Kidney epithelial cell (primary cell): ENCODE measurements around the gene ADD3. TPM values are rescaled to one million over a fixed set of nuclear protein-coding genes. Genes with fewer than 3 reads are reported as not detected.
A peak's percentile ranks its signal among the peaks of the same experiment; 100 is the strongest.

Experiments
- DNase-seq: peaks from one replicate; pipeline ENCODE4 v3.0.0-alpha.2; 2010; ENCODE audit warnings: low read depth
- H3K27me3 ChIP-seq: 2 replicates; pipeline ENCODE4 v1.6.0; 2011; ENCODE audit warnings: low read length; ENCODE audit not compliant: control insufficient read depth, insufficient read depth
- H3K36me3 ChIP-seq: 2 replicates; pipeline ENCODE4 v1.5.1; 2011; ENCODE audit warnings: low read length; ENCODE audit not compliant: control insufficient read depth, insufficient read depth
- H3K4me3 ChIP-seq: 2 replicates; pipeline ENCODE4 v1.5.1; 2011; ENCODE audit warnings: low read depth, mild to moderate bottlenecking, control low read depth, low read length
- total RNA-seq: library from RNA; depleted of rRNA; stranded (reverse); fragments of >200 nt; gene quantifications from 2 replicates; pipeline ENCODE4 v1.2.3, GENCODE V29; 2015
- TF ChIP-seq, protein P1 (sequence below): IDR thresholded peaks from 2 replicates; pipeline ENCODE4 v1.5.1; 2011; ENCODE audit warnings: mild to moderate bottlenecking, moderate library complexity, low read length, control low read depth, inconsistent platforms; ENCODE audit not compliant: insufficient read depth, poor library complexity, severe bottlenecking

Gene ADD3
- total RNA-seq, 1 donor from 2014 or later: 25.6 TPM

DNA sequence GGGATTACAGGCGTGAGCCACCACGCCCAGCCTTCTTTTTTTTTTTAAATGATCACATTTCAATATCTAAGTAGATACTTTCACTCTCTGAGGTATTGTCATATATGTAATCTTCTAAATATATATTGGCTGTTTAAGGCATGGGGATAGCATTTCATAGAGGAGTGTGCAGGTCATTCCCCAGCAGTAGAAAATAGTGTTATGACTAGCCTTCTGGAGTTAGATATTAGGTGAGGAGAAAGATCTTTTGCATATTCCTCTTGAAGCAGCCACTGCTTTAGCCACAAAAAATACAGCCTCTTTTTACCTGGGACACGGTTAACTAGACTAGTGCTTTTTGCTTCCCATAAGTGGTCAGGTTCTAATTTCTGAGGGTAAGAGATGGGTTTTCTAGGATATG lies 28.9 kb downstream of the ADD3 start:
- Histone ChIP-seq H3K36me3 (no peaks in the 10 kb centered on the region), H3K4me3 (no peak overlapping the region), H3K27me3 (no peaks in the 10 kb centered on the region)
- TF ChIP-seq, protein P1, sequence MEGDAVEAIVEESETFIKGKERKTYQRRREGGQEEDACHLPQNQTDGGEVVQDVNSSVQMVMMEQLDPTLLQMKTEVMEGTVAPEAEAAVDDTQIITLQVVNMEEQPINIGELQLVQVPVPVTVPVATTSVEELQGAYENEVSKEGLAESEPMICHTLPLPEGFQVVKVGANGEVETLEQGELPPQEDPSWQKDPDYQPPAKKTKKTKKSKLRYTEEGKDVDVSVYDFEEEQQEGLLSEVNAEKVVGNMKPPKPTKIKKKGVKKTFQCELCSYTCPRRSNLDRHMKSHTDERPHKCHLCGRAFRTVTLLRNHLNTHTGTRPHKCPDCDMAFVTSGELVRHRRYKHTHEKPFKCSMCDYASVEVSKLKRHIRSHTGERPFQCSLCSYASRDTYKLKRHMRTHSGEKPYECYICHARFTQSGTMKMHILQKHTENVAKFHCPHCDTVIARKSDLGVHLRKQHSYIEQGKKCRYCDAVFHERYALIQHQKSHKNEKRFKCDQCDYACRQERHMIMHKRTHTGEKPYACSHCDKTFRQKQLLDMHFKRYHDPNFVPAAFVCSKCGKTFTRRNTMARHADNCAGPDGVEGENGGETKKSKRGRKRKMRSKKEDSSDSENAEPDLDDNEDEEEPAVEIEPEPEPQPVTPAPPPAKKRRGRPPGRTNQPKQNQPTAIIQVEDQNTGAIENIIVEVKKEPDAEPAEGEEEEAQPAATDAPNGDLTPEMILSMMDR: no peak
- no peak for DNase-seq

DNA sequence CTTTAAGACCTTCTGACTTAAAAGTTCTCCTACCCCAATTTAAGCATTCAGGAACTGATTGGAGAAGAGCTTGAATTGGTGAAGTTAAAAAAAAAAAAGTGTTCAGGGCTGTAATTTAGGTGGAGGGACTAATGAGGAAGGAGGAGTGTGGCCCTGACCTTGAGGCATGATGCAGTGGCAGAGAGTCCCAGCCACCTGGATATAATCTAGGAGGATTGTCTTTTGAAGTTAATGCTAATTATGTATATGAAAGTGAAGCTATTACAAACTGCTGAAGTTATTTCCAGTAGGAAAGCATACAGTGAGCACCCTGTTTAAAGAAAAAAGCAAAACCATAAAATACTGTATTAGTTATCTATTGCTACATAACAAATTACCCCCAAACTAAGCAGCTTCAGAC lies 31.5 kb downstream of the ADD3 start:
- TF ChIP-seq, protein P1: no peak
- no peak for DNase-seq
- Histone ChIP-seq H3K4me3 (no peak overlapping the region), H3K27me3 (no peaks in the 10 kb centered on the region), H3K36me3 (no peaks in the 10 kb centered on the region)

DNA sequence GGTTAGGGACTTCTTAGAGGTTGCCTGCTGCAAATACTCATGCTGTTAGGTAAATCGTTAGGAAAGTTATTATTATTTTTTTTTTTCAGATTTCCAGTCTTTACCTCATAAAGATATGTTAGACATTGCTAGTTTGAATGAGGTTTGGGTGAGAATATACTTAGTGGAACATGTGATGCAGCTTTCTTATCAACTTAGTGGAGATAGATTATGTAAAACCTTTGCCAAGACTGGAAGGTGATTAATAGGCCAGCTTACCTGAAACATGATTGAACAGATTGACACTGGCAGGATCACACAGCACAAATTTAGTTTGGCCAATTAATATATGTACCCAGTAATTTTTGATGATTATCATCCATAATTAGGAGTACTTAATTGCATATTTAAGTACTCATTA lies 32.3 kb downstream of the ADD3 start:
- TF ChIP-seq, protein P1: no peak
- no peak for DNase-seq
- no peaks in the 10 kb centered on the region for H3K27me3 ChIP-seq
- no peak overlapping the region for H3K4me3 ChIP-seq
- H3K36me3 ChIP-seq: no peaks in the 10 kb centered on the region

DNA sequence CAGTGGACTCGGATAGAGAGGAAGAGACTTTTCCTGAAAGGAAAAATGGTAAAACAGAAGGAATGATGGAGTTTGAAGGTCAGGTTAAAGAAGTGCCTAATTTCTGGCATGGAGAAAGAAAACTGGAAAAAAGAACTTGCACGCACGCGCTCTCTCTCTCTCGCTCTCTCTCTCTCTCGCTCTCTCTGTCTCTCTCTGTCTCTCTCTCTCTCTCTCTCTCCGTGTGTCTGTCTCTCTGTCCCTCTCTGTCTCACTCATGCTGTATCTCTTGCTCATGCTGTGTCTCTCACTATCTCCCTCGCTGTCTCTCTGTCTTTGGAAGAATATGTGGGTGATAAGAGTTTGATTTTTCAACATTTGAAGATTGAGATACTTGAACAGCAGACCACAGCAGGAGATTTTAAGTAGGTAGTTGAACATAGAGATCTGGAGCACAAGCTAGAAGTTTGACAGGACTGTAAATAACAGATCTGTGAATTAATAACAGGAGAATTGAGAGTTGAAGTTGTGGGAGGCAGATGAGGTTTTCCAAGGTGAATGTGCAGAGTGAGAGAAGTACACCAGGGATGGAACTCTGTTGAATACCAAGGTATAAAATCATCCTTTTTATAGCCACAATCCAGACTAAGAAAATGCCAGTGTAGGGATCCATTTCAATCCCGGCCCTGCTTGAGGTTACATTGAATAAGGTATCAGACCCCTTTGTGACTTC lies 33.1 kb downstream of the ADD3 start:
- DNase-seq: peak; percentile 54
- TF ChIP-seq, protein P1: no peak
- H3K4me3 ChIP-seq: no peak overlapping the region

DNA sequence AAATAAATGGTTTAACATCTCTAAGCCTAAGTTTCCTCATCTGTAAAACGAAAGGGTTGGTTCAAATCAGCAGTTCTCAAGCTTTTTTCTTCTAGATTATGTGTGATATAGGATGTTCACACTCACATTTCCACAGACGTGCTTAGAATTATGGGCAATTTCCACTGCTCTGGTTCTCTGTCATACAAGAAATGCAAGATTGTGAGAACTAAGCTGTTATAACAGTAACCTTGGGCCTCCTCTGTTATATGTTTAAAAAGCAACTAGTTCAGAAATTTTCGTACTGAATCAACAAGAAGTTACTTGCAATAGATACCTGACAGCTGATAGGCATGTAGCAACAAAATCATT lies 33.7 kb downstream of the ADD3 start:
- Histone ChIP-seq H3K27me3 (no peaks in the 10 kb centered on the region), H3K36me3 (no peaks in the 10 kb centered on the region), H3K4me3 (no peak overlapping the region)
- no peak for DNase-seq
- TF ChIP-seq, protein P1: no peak

More for the DNA sequence above, 33.1 kb downstream of the ADD3 start:
- H3K36me3 ChIP-seq: no peaks in the 10 kb centered on the region
- H3K27me3 ChIP-seq: no peaks in the 10 kb centered on the region

DNA sequence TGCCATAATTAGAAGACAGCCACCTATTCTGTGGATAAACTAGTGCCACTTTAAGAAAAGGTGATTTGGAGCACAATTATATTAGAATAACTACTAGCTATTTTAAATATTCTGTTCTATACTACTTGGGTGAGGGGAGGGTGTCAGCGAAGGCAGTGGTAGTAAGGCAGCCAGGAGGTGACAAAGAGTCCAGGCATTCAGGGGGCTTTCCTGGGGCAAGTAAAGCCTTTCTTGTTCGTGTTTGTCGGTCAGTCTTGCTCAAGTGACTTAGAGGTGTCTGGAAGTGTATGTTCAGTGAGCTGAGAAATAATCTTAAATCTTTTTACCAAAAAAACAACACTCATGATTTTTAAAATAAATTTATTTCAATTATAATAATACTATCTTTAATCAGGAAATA lies 34.4 kb downstream of the ADD3 start:
- TF ChIP-seq, protein P1: peak; percentile 5
- H3K36me3 ChIP-seq: no peaks in the 10 kb centered on the region
- no peaks in the 10 kb centered on the region for H3K27me3 ChIP-seq
- no peak overlapping the region for H3K4me3 ChIP-seq
- DNase-seq: peak; percentile 79
